ENCODE results near the gene CLN6.

CLN6 gene

GRCh38 chr15:68199340-68199739 lies 30.2 kb downstream of the CLN6 start:
- no peak overlapping the region for H4K12ac ChIP-seq (ENCODE audit: low read depth, low read length)
- H2BK5ac ChIP-seq (ENCODE audit: low read depth, low read length, poor library complexity): no peak overlapping the region
- no peak for DNase-seq
- no peak overlapping the region for H3K9ac ChIP-seq (ENCODE audit: low read length)
- H3K18ac ChIP-seq (ENCODE audit: low read length): no peak overlapping the region
- no peaks in the 10 kb centered on the region for H3K79me2 ChIP-seq (ENCODE audit: control insufficient read depth, insufficient read depth, low read length, poor library complexity)
- H3K23ac ChIP-seq (ENCODE audit: low read length): no peak overlapping the region
- H2BK12ac ChIP-seq (ENCODE audit: low read length): no peak overlapping the region
- no CpG with 5 or more reads among the region's 11 CpGs for WGBS (ENCODE audit: extremely low coverage, insufficient coverage, insufficient read length)
- H4K8ac ChIP-seq (ENCODE audit: low read depth, low read length): no peak overlapping the region
- H3K4me2 ChIP-seq (ENCODE audit: low read length): no peak overlapping the region
- no peak overlapping the region for H2BK120ac ChIP-seq (ENCODE audit: insufficient read depth, low read length, poor library complexity)
- H3K4ac ChIP-seq (ENCODE audit: low read depth, low read length): no peak overlapping the region
- no peaks in the 10 kb centered on the region for H3K27me3 ChIP-seq (ENCODE audit: insufficient read depth, low read length)
- no peak overlapping the region for H3K4me3 ChIP-seq (ENCODE audit: low read depth, low read length)
- no peak overlapping the region for H3K14ac ChIP-seq (ENCODE audit: low read length)
- no peak overlapping the region for H2AK5ac ChIP-seq (ENCODE audit: low read length)
- H3K79me1 ChIP-seq (ENCODE audit: low read length): no peaks in the 10 kb centered on the region
- H3K4me1 ChIP-seq (ENCODE audit: control insufficient read depth in 1 of 2, insufficient read depth in 2 of 2, low read length in 2 of 2): peaks cover 0 to 5% of the 10 kb centered on the region in 2 experiments
- H3K9me3 ChIP-seq (ENCODE audit: insufficient read depth, low read depth, low read length): peaks cover 4% of the 10 kb centered on the region
- no peak overlapping the region for H3K27ac ChIP-seq (ENCODE audit: low read depth, low read length)
- H2AFZ ChIP-seq (ENCODE audit: insufficient read depth, low read length, poor library complexity): no peak overlapping the region
- peaks cover 3 to 15% of the 10 kb centered on the region in 2 experiments for H3K36me3 ChIP-seq (ENCODE audit: control insufficient read depth in 1 of 2, insufficient read depth in 2 of 2, low read length in 2 of 2)
- no peak overlapping the region for H4K91ac ChIP-seq (ENCODE audit: low read depth, low read length)

GRCh38 chr15:68197661-68198437 lies 31.7 kb downstream of the CLN6 start:
- Histone ChIP-seq H3K23ac (ENCODE audit: low read length) (no peak overlapping the region), H3K4me2 (ENCODE audit: low read length) (no peak overlapping the region), H3K27ac (ENCODE audit: low read depth, low read length) (no peak overlapping the region), H4K91ac (ENCODE audit: low read depth, low read length) (no peak overlapping the region), H2BK120ac (ENCODE audit: insufficient read depth, low read length, poor library complexity) (no peak overlapping the region), H2BK12ac (ENCODE audit: low read length) (no peak overlapping the region), H3K14ac (ENCODE audit: low read length) (no peak overlapping the region), H3K79me1 (ENCODE audit: low read length) (no peaks in the 10 kb centered on the region), H3K4ac (ENCODE audit: low read depth, low read length) (no peak overlapping the region), H3K27me3 (ENCODE audit: insufficient read depth, low read length) (no peaks in the 10 kb centered on the region), H2BK5ac (ENCODE audit: low read depth, low read length, poor library complexity) (no peak overlapping the region), H3K4me3 (ENCODE audit: low read depth, low read length) (no peak overlapping the region), H2AFZ (ENCODE audit: insufficient read depth, low read length, poor library complexity) (no peak overlapping the region), H3K9me3 (ENCODE audit: insufficient read depth, low read depth, low read length) (peaks cover 4% of the 10 kb centered on the region), H3K79me2 (ENCODE audit: control insufficient read depth, insufficient read depth, low read length, poor library complexity) (no peaks in the 10 kb centered on the region), H3K9ac (ENCODE audit: low read length) (no peak overlapping the region), H3K18ac (ENCODE audit: low read length) (no peak overlapping the region), H3K36me3 (ENCODE audit: control insufficient read depth in 1 of 2, insufficient read depth in 2 of 2, low read length in 2 of 2) (peaks cover 8 to 28% of the 10 kb centered on the region in 2 experiments), H3K4me1 (ENCODE audit: control insufficient read depth in 1 of 2, insufficient read depth in 2 of 2, low read length in 2 of 2) (peaks cover 0 to 5% of the 10 kb centered on the region in 2 experiments), H2AK5ac (ENCODE audit: low read length) (no peak overlapping the region), H4K12ac (ENCODE audit: low read depth, low read length) (no peak overlapping the region), H4K8ac (ENCODE audit: low read depth, low read length) (no peak overlapping the region)
- no peak for DNase-seq
- WGBS (ENCODE audit: extremely low coverage, insufficient coverage, insufficient read length): no CpG with 5 or more reads among the region's 11 CpGs

- no peak overlapping the region for H4K91ac ChIP-seq (ENCODE audit: low read depth, low read length)
- H3K36me3 ChIP-seq (ENCODE audit: control insufficient read depth in 1 of 2, insufficient read depth in 2 of 2, low read length in 2 of 2): peaks cover 10 to 34% of the 10 kb centered on the region in 2 experiments
- no peak overlapping the region for H3K27ac ChIP-seq (ENCODE audit: low read depth, low read length)
- no peak overlapping the region for H3K4me3 ChIP-seq (ENCODE audit: low read depth, low read length)
- peaks cover 4% of the 10 kb centered on the region for H3K9me3 ChIP-seq (ENCODE audit: insufficient read depth, low read depth, low read length)
- H3K18ac ChIP-seq (ENCODE audit: low read length): no peak overlapping the region
- H2BK5ac ChIP-seq (ENCODE audit: low read depth, low read length, poor library complexity): no peak overlapping the region
- H2AFZ ChIP-seq (ENCODE audit: insufficient read depth, low read length, poor library complexity): no peak overlapping the region
- no peak overlapping the region for H2BK12ac ChIP-seq (ENCODE audit: low read length)
- no peak overlapping the region for H4K8ac ChIP-seq (ENCODE audit: low read depth, low read length)
- no peak overlapping the region for H3K4me2 ChIP-seq (ENCODE audit: low read length)
- no peaks in the 10 kb centered on the region for H3K27me3 ChIP-seq (ENCODE audit: insufficient read depth, low read length)
- no CpG with 5 or more reads among the region's 8 CpGs for WGBS (ENCODE audit: extremely low coverage, insufficient coverage, insufficient read length)
- H3K14ac ChIP-seq (ENCODE audit: low read length): no peak overlapping the region
- H3K9ac ChIP-seq (ENCODE audit: low read length): no peak overlapping the region
- no peak overlapping the region for H2BK120ac ChIP-seq (ENCODE audit: insufficient read depth, low read length, poor library complexity)
- H4K12ac ChIP-seq (ENCODE audit: low read depth, low read length): no peak overlapping the region
- H2AK5ac ChIP-seq (ENCODE audit: low read length): no peak overlapping the region
- H3K79me1 ChIP-seq (ENCODE audit: low read length): no peaks in the 10 kb centered on the region
- no peak overlapping the region for H3K23ac ChIP-seq (ENCODE audit: low read length)
- no peaks in the 10 kb centered on the region for H3K79me2 ChIP-seq (ENCODE audit: control insufficient read depth, insufficient read depth, low read length, poor library complexity)
- DNase-seq: no peak
- H3K4ac ChIP-seq (ENCODE audit: low read depth, low read length): no peak overlapping the region
- H3K4me1 ChIP-seq (ENCODE audit: control insufficient read depth in 1 of 2, insufficient read depth in 2 of 2, low read length in 2 of 2): peaks cover 0 to 5% of the 10 kb centered on the region in 2 experiments
Observed at GRCh38 chr15:68197170-68197492, 32.4 kb downstream of the CLN6 start.

GRCh38 chr15:68196445-68197169 lies 32.9 kb downstream of the CLN6 start:
- no peak overlapping the region for H2AK5ac ChIP-seq (ENCODE audit: low read length)
- no CpG with 5 or more reads among the region's 17 CpGs for WGBS (ENCODE audit: extremely low coverage, insufficient coverage, insufficient read length)

More at GRCh38 chr15:68196445-68197169, 32.9 kb downstream of the CLN6 start:
- no peak overlapping the region for H3K4me2 ChIP-seq (ENCODE audit: low read length)
- H3K18ac ChIP-seq (ENCODE audit: low read length): no peak overlapping the region
- no peaks in the 10 kb centered on the region for H3K79me1 ChIP-seq (ENCODE audit: low read length)
- no peak for DNase-seq
- H3K9ac ChIP-seq (ENCODE audit: low read length): no peak overlapping the region
- H3K27me3 ChIP-seq (ENCODE audit: insufficient read depth, low read length): no peaks in the 10 kb centered on the region
- H3K36me3 ChIP-seq (ENCODE audit: control insufficient read depth in 1 of 2, insufficient read depth in 2 of 2, low read length in 2 of 2): peaks cover 12 to 36% of the 10 kb centered on the region in 2 experiments
- no peak overlapping the region for H3K4ac ChIP-seq (ENCODE audit: low read depth, low read length)
- peaks cover 0 to 5% of the 10 kb centered on the region in 2 experiments for H3K4me1 ChIP-seq (ENCODE audit: control insufficient read depth in 1 of 2, insufficient read depth in 2 of 2, low read length in 2 of 2)
- no peaks in the 10 kb centered on the region for H3K79me2 ChIP-seq (ENCODE audit: control insufficient read depth, insufficient read depth, low read length, poor library complexity)
- H2BK5ac ChIP-seq (ENCODE audit: low read depth, low read length, poor library complexity): no peak overlapping the region
- peaks cover 4% of the 10 kb centered on the region for H3K9me3 ChIP-seq (ENCODE audit: insufficient read depth, low read depth, low read length)
- no peak overlapping the region for H3K27ac ChIP-seq (ENCODE audit: low read depth, low read length)
- no peak overlapping the region for H2BK12ac ChIP-seq (ENCODE audit: low read length)
- no peak overlapping the region for H2BK120ac ChIP-seq (ENCODE audit: insufficient read depth, low read length, poor library complexity)
- no peak overlapping the region for H4K91ac ChIP-seq (ENCODE audit: low read depth, low read length)
- no peak overlapping the region for H3K4me3 ChIP-seq (ENCODE audit: low read depth, low read length)
- no peak overlapping the region for H4K12ac ChIP-seq (ENCODE audit: low read depth, low read length)
- H3K23ac ChIP-seq (ENCODE audit: low read length): no peak overlapping the region
- H3K14ac ChIP-seq (ENCODE audit: low read length): no peak overlapping the region
- H4K8ac ChIP-seq (ENCODE audit: low read depth, low read length): no peak overlapping the region
- no peak overlapping the region for H2AFZ ChIP-seq (ENCODE audit: insufficient read depth, low read length, poor library complexity)
